Erythroblast (primary cell): ENCODE measurements around the gene NKRF.

Experiments used
- GATA1 ChIP-seq: IDR thresholded peaks from 2 replicates; pipeline ENCODE4 v1.6.1; 2011; ENCODE audit warnings: low read depth, mild to moderate bottlenecking, control low read depth, low read length, moderate library complexity
- POLR2A ChIP-seq: IDR thresholded peaks from 2 replicates; pipeline ENCODE4 v1.6.1; 2011; ENCODE audit warnings: mild to moderate bottlenecking, low read length

GRCh38 chrX:119573840-119574393 lies 32.3 kb downstream of the NKRF start:
- TF ChIP-seq POLR2A (no peak), GATA1 (no peak)
